ENCODE measurements around the gene TTC33. TPM values are rescaled to one million over a fixed set of nuclear protein-coding genes. Genes with fewer than 3 reads are reported as not detected.

Gene TTC33
- polyA plus RNA-seq, 1 donor = 17.8 TPM

- Histone ChIP-seq H3K27me3 (ENCODE audit: control insufficient read depth, insufficient read depth, low read length) (no peaks in the 10 kb centered on the region), H3K4me1 (ENCODE audit: control insufficient read depth, insufficient read depth, low read length) (peaks cover 18% of the 10 kb centered on the region), H3K9me3 (ENCODE audit: control insufficient read depth, low read depth, low read length) (no peaks in the 10 kb centered on the region), H3K4me3 (ENCODE audit: low read length) (no peak overlapping the region), H3K36me3 (ENCODE audit: control insufficient read depth, insufficient read depth, low read length) (no peaks in the 10 kb centered on the region), H3K27ac (ENCODE audit: low read length) (no peak overlapping the region)
- no peak for DNase-seq
These were observed 198.9 kb downstream of the TTC33 start for GRCh38 chr5:40556811-40557210.

GRCh38 chr5:40555886-40556285 is 199.9 kb downstream of the TTC33 start:
- no CpG with 5 or more reads among the region's 1 CpG for WGBS (ENCODE audit: insufficient coverage, low lambda C conversion rate)
- Histone ChIP-seq H3K4me1 (ENCODE audit: control insufficient read depth, insufficient read depth, low read length) (peaks cover 18% of the 10 kb centered on the region), H3K4me3 (ENCODE audit: low read length) (no peak overlapping the region), H3K27me3 (ENCODE audit: control insufficient read depth, insufficient read depth, low read length) (no peaks in the 10 kb centered on the region), H3K36me3 (ENCODE audit: control insufficient read depth, insufficient read depth, low read length) (no peaks in the 10 kb centered on the region), H3K9me3 (ENCODE audit: control insufficient read depth, low read depth, low read length) (no peaks in the 10 kb centered on the region), H3K27ac (ENCODE audit: low read length) (no peak overlapping the region)
- peak in 1 of 2 donors; percentile 15 for DNase-seq

- WGBS (ENCODE audit: insufficient coverage, low lambda C conversion rate) = no CpG with 5 or more reads among the region's 1 CpG
- H3K27ac ChIP-seq (ENCODE audit: low read length) = peak overlapping the region; percentile 82
- H3K4me1 ChIP-seq (ENCODE audit: control insufficient read depth, insufficient read depth, low read length) = peaks cover 18% of the 10 kb centered on the region
These were observed 200.9 kb downstream of the TTC33 start for GRCh38 chr5:40554813-40555212.

DNA sequence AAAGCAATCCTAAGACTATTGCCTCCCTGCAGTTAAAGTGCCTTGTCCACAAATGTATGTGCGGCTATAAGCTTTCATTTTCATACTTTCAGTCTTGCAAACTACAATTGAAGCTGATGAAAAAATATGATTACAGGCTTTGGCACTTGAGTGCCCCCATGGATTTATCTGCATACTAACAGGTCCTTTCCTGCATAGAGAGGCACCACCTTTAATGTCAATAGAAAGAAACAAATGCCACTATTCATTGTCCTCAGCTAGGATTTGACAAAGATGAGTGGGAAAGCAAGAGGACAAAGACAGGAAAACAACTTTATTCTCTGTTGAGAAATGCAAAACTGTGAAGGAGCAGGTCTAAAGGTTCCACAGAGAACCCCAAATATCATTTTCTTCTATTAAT is 201.7 kb downstream of the TTC33 start:
- Histone ChIP-seq H3K4me3 (ENCODE audit: low read length) (no peak overlapping the region), H3K36me3 (ENCODE audit: control insufficient read depth, insufficient read depth, low read length) (no peaks in the 10 kb centered on the region), H3K27ac (ENCODE audit: low read length) (peak overlapping the region; percentile 82), H3K9me3 (ENCODE audit: control insufficient read depth, low read depth, low read length) (no peaks in the 10 kb centered on the region), H3K4me1 (ENCODE audit: control insufficient read depth, insufficient read depth, low read length) (peaks cover 18% of the 10 kb centered on the region), H3K27me3 (ENCODE audit: control insufficient read depth, insufficient read depth, low read length) (no peaks in the 10 kb centered on the region)
- DNase-seq = peak in 1 of 2 donors; percentile 43
- WGBS (ENCODE audit: insufficient coverage, low lambda C conversion rate) = no CpG with 5 or more reads among the region's 1 CpG

More at GRCh38 chr5:40554813-40555212, 200.9 kb downstream of the TTC33 start:
- peak; percentile 60 to 73 for DNase-seq
- Histone ChIP-seq H3K27me3 (ENCODE audit: control insufficient read depth, insufficient read depth, low read length) (no peaks in the 10 kb centered on the region), H3K36me3 (ENCODE audit: control insufficient read depth, insufficient read depth, low read length) (no peaks in the 10 kb centered on the region), H3K4me3 (ENCODE audit: low read length) (no peak overlapping the region), H3K9me3 (ENCODE audit: control insufficient read depth, low read depth, low read length) (no peaks in the 10 kb centered on the region)

DNA sequence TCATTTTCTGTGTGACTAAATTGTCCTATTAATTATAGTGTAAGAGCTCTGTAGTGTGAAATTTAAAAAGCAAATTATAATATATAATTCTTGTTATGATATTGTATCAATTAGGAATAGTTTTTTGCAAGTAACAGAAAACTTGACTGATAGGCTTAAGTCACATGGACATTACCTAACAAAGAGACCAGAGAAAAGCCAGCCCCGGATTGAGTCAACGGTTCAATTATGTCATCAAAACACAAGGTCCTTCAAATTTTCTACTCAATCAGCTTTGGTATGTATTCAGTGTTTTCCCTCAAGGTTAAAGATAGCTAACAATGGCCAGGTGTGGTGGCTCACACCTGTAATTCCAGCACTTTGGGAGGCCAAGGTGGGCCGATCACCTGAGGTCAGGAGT is 202.8 kb downstream of the TTC33 start:
- WGBS (ENCODE audit: insufficient coverage, low lambda C conversion rate) = no CpG with 5 or more reads among the region's 3 CpGs
- Histone ChIP-seq H3K9me3 (ENCODE audit: control insufficient read depth, low read depth, low read length) (no peaks in the 10 kb centered on the region), H3K27ac (ENCODE audit: low read length) (no peak overlapping the region), H3K4me3 (ENCODE audit: low read length) (no peak overlapping the region), H3K4me1 (ENCODE audit: control insufficient read depth, insufficient read depth, low read length) (peaks cover 20% of the 10 kb centered on the region), H3K27me3 (ENCODE audit: control insufficient read depth, insufficient read depth, low read length) (no peaks in the 10 kb centered on the region), H3K36me3 (ENCODE audit: control insufficient read depth, insufficient read depth, low read length) (no peaks in the 10 kb centered on the region)
- no peak for DNase-seq

DNA sequence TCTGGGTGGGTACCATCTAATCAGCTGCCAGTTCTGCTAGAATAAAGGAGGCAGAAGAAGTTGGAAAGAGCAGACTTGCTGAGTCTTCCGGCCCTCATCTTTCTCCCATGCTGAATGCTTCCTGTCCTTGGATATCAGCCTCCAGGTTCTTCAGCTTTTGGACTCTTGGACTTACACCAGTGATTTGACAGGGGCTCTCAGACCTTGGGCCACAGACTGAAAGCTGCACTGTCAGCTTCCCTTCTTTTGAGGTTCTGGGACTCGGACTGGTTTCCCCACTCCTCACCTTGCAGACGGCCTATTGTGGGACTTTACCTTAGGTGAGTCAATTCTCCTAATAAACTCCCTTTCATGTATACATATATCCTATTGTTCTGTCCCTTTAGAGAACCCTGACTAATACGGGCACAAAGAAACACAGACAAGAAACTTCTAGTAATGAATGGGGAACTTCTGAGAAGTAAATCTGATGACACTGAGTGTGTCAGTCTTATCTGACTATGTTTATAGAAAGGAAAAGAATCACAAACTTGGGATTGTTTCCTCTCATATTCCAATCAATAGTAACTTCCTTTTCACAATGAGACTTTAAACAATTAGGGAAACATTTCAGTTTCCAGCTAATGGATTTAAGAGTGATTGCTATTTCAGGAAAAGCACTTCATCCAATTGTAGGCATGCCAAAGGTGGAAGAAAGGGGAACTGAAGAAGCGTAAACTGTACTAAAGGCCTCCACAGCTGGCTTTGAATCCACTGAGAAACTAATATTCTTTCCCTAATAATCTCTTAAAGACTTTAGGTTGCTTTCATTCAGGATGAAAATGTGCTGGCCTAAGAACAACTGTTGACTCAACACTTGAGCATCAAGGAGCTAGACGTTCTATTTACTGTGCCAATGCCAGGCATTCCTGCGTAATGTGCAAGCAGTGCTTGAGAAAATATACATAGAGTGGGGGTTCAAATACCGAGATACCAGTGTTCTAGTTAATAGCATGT is 204.0 kb downstream of the TTC33 start:
- H3K4me3 ChIP-seq (ENCODE audit: low read length) = no peak overlapping the region
- no peaks in the 10 kb centered on the region for H3K9me3 ChIP-seq (ENCODE audit: control insufficient read depth, low read depth, low read length)
- H3K4me1 ChIP-seq (ENCODE audit: control insufficient read depth, insufficient read depth, low read length) = peaks cover 24% of the 10 kb centered on the region
- peak; percentile 58 to 83 for DNase-seq
- no CpG with 5 or more reads among the region's 8 CpGs for WGBS (ENCODE audit: insufficient coverage, low lambda C conversion rate)
- peak overlapping the region; percentile 55 for H3K27ac ChIP-seq (ENCODE audit: low read length)
- H3K27me3 ChIP-seq (ENCODE audit: control insufficient read depth, insufficient read depth, low read length) = no peaks in the 10 kb centered on the region
- no peaks in the 10 kb centered on the region for H3K36me3 ChIP-seq (ENCODE audit: control insufficient read depth, insufficient read depth, low read length)

DNA sequence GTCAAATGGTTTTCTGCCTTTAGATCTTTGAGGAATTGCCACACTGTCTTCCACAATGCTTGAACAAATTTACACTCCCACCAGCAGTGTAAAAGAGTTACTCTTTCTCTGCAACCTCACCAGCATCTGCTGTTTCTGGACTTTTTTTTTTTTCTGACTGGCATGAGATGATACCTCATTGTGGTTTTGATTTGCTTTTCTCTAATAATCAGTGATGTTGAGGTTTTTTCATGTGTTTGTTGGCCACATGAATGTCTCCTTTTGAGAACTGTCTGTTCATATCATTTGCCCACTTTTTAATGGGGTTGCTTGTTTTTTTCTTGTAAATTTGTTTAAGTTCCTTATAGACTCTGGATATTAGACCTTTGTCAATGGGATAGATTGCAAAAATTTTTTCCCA is 205.3 kb downstream of the TTC33 start:
- no peak overlapping the region for H3K27ac ChIP-seq (ENCODE audit: low read length)
- no peaks in the 10 kb centered on the region for H3K9me3 ChIP-seq (ENCODE audit: control insufficient read depth, low read depth, low read length)
- no peaks in the 10 kb centered on the region for H3K27me3 ChIP-seq (ENCODE audit: control insufficient read depth, insufficient read depth, low read length)
- H3K4me3 ChIP-seq (ENCODE audit: low read length) = no peak overlapping the region
- no peak for DNase-seq
- peaks cover 24% of the 10 kb centered on the region for H3K4me1 ChIP-seq (ENCODE audit: control insufficient read depth, insufficient read depth, low read length)
- no peaks in the 10 kb centered on the region for H3K36me3 ChIP-seq (ENCODE audit: control insufficient read depth, insufficient read depth, low read length)

DNA sequence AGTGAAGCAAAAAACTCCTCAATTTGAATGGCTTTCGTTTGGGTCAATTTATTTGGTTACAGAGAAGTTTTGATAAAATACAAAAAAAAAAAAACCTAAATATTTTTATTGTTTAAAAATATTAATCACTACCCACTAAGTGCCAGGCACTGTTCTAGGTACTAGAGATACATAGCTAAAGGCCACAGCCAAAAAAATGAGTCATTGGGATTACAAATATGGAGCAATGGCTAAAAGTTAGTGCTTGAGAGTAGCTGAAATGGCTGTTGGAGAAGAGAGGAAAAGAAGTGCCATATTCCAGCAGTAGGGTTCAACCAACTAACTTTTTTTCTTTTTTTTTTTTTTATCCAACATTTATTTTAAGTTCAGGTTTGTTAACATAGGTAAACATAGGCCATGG is 206.1 kb downstream of the TTC33 start:
- no peak for DNase-seq
- Histone ChIP-seq H3K27ac (ENCODE audit: low read length) (no peak overlapping the region), H3K4me1 (ENCODE audit: control insufficient read depth, insufficient read depth, low read length) (peaks cover 22% of the 10 kb centered on the region), H3K27me3 (ENCODE audit: control insufficient read depth, insufficient read depth, low read length) (no peaks in the 10 kb centered on the region), H3K9me3 (ENCODE audit: control insufficient read depth, low read depth, low read length) (no peaks in the 10 kb centered on the region), H3K36me3 (ENCODE audit: control insufficient read depth, insufficient read depth, low read length) (no peaks in the 10 kb centered on the region), H3K4me3 (ENCODE audit: low read length) (no peak overlapping the region)
- WGBS (ENCODE audit: insufficient coverage, low lambda C conversion rate) = no CpG with 5 or more reads among the region's 1 CpG

- DNase-seq = peak; percentile 65 to 81
These were observed 207.7 kb downstream of the TTC33 start for GRCh38 chr5:40547994-40548575.

GRCh38 chr5:40547557-40547956 is 208.2 kb downstream of the TTC33 start:
- peak overlapping the region; percentile 39 for H3K27ac ChIP-seq (ENCODE audit: low read length)
- WGBS (ENCODE audit: insufficient coverage, low lambda C conversion rate) = no CpG with 5 or more reads among the region's 4 CpGs

More at GRCh38 chr5:40547994-40548575, 207.7 kb downstream of the TTC33 start:
- Histone ChIP-seq H3K4me1 (ENCODE audit: control insufficient read depth, insufficient read depth, low read length) (peaks cover 11% of the 10 kb centered on the region), H3K9me3 (ENCODE audit: control insufficient read depth, low read depth, low read length) (no peaks in the 10 kb centered on the region), H3K27ac (ENCODE audit: low read length) (peak overlapping the region; percentile 39), H3K4me3 (ENCODE audit: low read length) (no peak overlapping the region), H3K36me3 (ENCODE audit: control insufficient read depth, insufficient read depth, low read length) (no peaks in the 10 kb centered on the region), H3K27me3 (ENCODE audit: control insufficient read depth, insufficient read depth, low read length) (no peaks in the 10 kb centered on the region)
- 30% methylated on average over 2 of the region's 3 CpGs for WGBS (ENCODE audit: insufficient coverage, low lambda C conversion rate)

More at GRCh38 chr5:40547557-40547956, 208.2 kb downstream of the TTC33 start:
- DNase-seq = no peak
- Histone ChIP-seq H3K36me3 (ENCODE audit: control insufficient read depth, insufficient read depth, low read length) (no peaks in the 10 kb centered on the region), H3K4me1 (ENCODE audit: control insufficient read depth, insufficient read depth, low read length) (peaks cover 10% of the 10 kb centered on the region), H3K9me3 (ENCODE audit: control insufficient read depth, low read depth, low read length) (no peaks in the 10 kb centered on the region), H3K4me3 (ENCODE audit: low read length) (no peak overlapping the region), H3K27me3 (ENCODE audit: control insufficient read depth, insufficient read depth, low read length) (no peaks in the 10 kb centered on the region)
